SK-N-SH (cell line): Measurements from ENCODE around the gene RASSF1. TPM values are rescaled to one million over a fixed set of nuclear protein-coding genes. Genes with fewer than 3 reads are reported as not detected.

Experiments
- CTCF ChIA-PET: fragments of 300-600, 350-600 bp; formaldehyde crosslinking; extraction: SDS; loops from one replicate; lab custom pipeline; 2021; lab: Yijun Ruan, JAX
- POLR2A ChIA-PET: fragments of 350-600 bp; sonication (Branson Sonifier 250); formaldehyde crosslinking; extraction: SDS; loops from one replicate; lab custom pipeline; 2020; ENCODE audit warnings: antibody characterized with exemption, inconsistent platforms; lab: Yijun Ruan, JAX
- DNase-seq: peaks from one replicate; pipeline ENCODE4 v3.0.0; 2012
- H2AFZ ChIP-seq: fragments of 200-600 bp; sonication (generic); 2 replicates; pipeline ENCODE4 v1.8.1; 2016; ENCODE audit warnings: antibody characterized with exemption, mild to moderate bottlenecking, low read depth
- H3F3A ChIP-seq: fragments of 200-600 bp; sonication (generic); replicated peaks from 2 replicates; pipeline ENCODE3; 2016; ENCODE audit warnings: antibody characterized with exemption, mild to moderate bottlenecking; ENCODE audit not compliant: insufficient read depth
- H3K27ac ChIP-seq, 2 experiments: fragments of 200-500 bp in 1 of 2; fragments of 200-600 bp in 1 of 2; sonication (Bioruptor generic) in 1 of 2; sonication (generic), shearing (Covaris generic) in 1 of 2; 2 replicates each; pipeline versions ENCODE4 v1.5.1 to v1.6.1; 2014 to 2016; ENCODE audit warnings: low read depth in 2 of 2, inconsistent platforms in 1 of 2, low read length in 1 of 2, mild to moderate bottlenecking in 1 of 2, mixed read lengths in 1 of 2
- H3K27me3 ChIP-seq: fragments of 200-600 bp; sonication (generic), shearing (Covaris generic); 2 replicates; pipeline ENCODE4 v1.6.1; 2016; ENCODE audit warnings: mixed run types; ENCODE audit not compliant: insufficient read depth
- H3K36me3 ChIP-seq, 2 experiments: fragments of 200-500 bp in 1 of 2; fragments of 200-600 bp in 1 of 2; sonication (Bioruptor generic) in 1 of 2; sonication (generic) in 1 of 2; replicated peaks in 1 of 2; 2 replicates each; pipeline versions ENCODE3 to v1.5.1; 2014 to 2016; ENCODE audit warnings: low read length in 1 of 2, mild to moderate bottlenecking in 1 of 2; ENCODE audit not compliant: insufficient read depth in 2 of 2, control insufficient read depth in 1 of 2
- H3K4me1 ChIP-seq, 2 experiments: fragments of 200-500 bp in 1 of 2; fragments of 200-600 bp in 1 of 2; sonication (Bioruptor generic) in 1 of 2; sonication (generic), shearing (Covaris generic) in 1 of 2; 2 replicates each; pipeline versions ENCODE4 v1.5.1 to v1.6.1; 2014 to 2016; ENCODE audit warnings: low read depth in 1 of 2, low read length in 1 of 2, mixed run types in 1 of 2; ENCODE audit not compliant: insufficient read depth in 2 of 2, control insufficient read depth in 1 of 2
- H3K4me2 ChIP-seq: fragments of 200-600 bp; sonication (generic), shearing (Covaris generic); 2 replicates; pipeline ENCODE4 v1.6.1; 2017; ENCODE audit warnings: mixed run types
- H3K4me3 ChIP-seq, 2 experiments: fragments of 200-500 bp in 1 of 2; fragments of 200-600 bp in 1 of 2; sonication (Bioruptor generic) in 1 of 2; sonication (generic), shearing (Covaris generic) in 1 of 2; 2 replicates each; pipeline versions ENCODE4 v1.5.1 to v1.8.1; 2014 to 2016; ENCODE audit warnings: low read depth in 2 of 2, inconsistent platforms in 1 of 2, low read length in 1 of 2, mild to moderate bottlenecking in 1 of 2, mixed read lengths in 1 of 2, moderate library complexity in 1 of 2
- H3K79me2 ChIP-seq: fragments of 200-600 bp; sonication (generic); 2 replicates; pipeline ENCODE4 v1.8.1; 2017; ENCODE audit warnings: mild to moderate bottlenecking; ENCODE audit not compliant: insufficient read depth
- H3K9ac ChIP-seq: fragments of 200-600 bp; sonication (generic); 2 replicates; pipeline ENCODE4 v1.6.1; 2017; ENCODE audit warnings: mixed run types
- H3K9me2 ChIP-seq: fragments of 200-600 bp; sonication (generic); 2 replicates; pipeline ENCODE4 v1.6.1; 2017; ENCODE audit warnings: mixed run types
- H3K9me3 ChIP-seq: fragments of 200-600 bp; sonication (generic); 2 replicates; pipeline ENCODE4 v1.6.1; 2017; ENCODE audit warnings: mixed run types, mild to moderate bottlenecking, moderate library complexity
- H4K20me1 ChIP-seq: fragments of 200-600 bp; sonication (generic); 2 replicates; pipeline ENCODE4 v1.6.1; 2017; ENCODE audit warnings: mild to moderate bottlenecking, mixed run types; ENCODE audit not compliant: insufficient read depth
- CHD2 ChIP-seq: fragments of 150-350 bp; IDR thresholded peaks from 2 replicates; pipeline ENCODE4 v1.6.1; 2018; ENCODE audit warnings: low read length; ENCODE audit not compliant: partially characterized antibody
- ELF1 ChIP-seq: IDR thresholded peaks from 2 replicates; pipeline ENCODE4 v1.4.0; 2012
- EZH2phosphoT487 ChIP-seq: fragments of 200-600 bp; sonication (generic); IDR thresholded peaks from 2 replicates; pipeline ENCODE4 v1.6.1; 2017; ENCODE audit warnings: low read depth, mixed run types, mild to moderate bottlenecking, antibody characterized with exemption, moderate library complexity, borderline replicate concordance
- FOXM1 ChIP-seq: IDR thresholded peaks from 2 replicates; pipeline ENCODE4 v1.4.0; 2012; ENCODE audit warnings: low read depth, mild to moderate bottlenecking
- GABPA ChIP-seq: IDR thresholded peaks from 2 replicates; pipeline ENCODE4 v1.4.0; 2012; ENCODE audit warnings: low read depth, mild to moderate bottlenecking
- GATA2 ChIP-seq: sonication (generic); formaldehyde crosslinking; IDR thresholded peaks from 2 replicates; pipeline ENCODE4 v1.5.0; 2020; ENCODE audit warnings: mild to moderate bottlenecking, missing genetic modification reagents
- JUND ChIP-seq: IDR thresholded peaks from 2 replicates; pipeline ENCODE4 v1.4.0; 2012
- NFIC ChIP-seq: IDR thresholded peaks from 2 replicates; pipeline ENCODE4 v1.4.0; 2012; ENCODE audit warnings: borderline replicate concordance
- NRF1 ChIP-seq: IDR thresholded peaks from 2 replicates; pipeline ENCODE4 v1.6.1; 2012; ENCODE audit warnings: low read depth, mild to moderate bottlenecking, low read length
- POLR2AphosphoS5 ChIP-seq: IDR thresholded peaks from 2 replicates; pipeline ENCODE4 v1.6.1; 2012; ENCODE audit warnings: low read depth, low read length
- RAD21 ChIP-seq: IDR thresholded peaks from 2 replicates; pipeline ENCODE4 v1.6.1; 2012; ENCODE audit warnings: mild to moderate bottlenecking, low read length
- RFX5 ChIP-seq: IDR thresholded peaks from 2 replicates; pipeline ENCODE4 v1.6.1; 2012; ENCODE audit warnings: mild to moderate bottlenecking, improper control_type of control experiment, low read length
- SIN3A ChIP-seq: IDR thresholded peaks from 2 replicates; pipeline ENCODE4 v1.6.1; 2012; ENCODE audit warnings: low read depth, mild to moderate bottlenecking, low read length, moderate library complexity, borderline replicate concordance
- TEAD4 ChIP-seq: IDR thresholded peaks from 2 replicates; pipeline ENCODE4 v1.4.0; 2012; ENCODE audit warnings: mild to moderate bottlenecking, borderline replicate concordance; ENCODE audit not compliant: insufficient read depth
- YY1 ChIP-seq: IDR thresholded peaks from 2 replicates; pipeline ENCODE4 v1.4.0; 2012; ENCODE audit warnings: low read depth, mild to moderate bottlenecking
- WGBS: methylation state at CpG from one replicate; pipeline ENCODE4 v1.1.6; 2017; ENCODE audit warnings: low lambda C conversion rate; 5-methylcytosine and 5-hydroxymethylcytosine counted together
- polyA plus RNA-seq, 3 experiments: library from polyadenylated mRNA; depleted of rRNA; stranded (reverse); fragments of >200 nt; gene quantifications; 2 replicates each; pipeline ENCODE4 v1.2.3, GENCODE V29; 2012
- TF ChIP-seq, protein P1 (sequence below): IDR thresholded peaks from 2 replicates; pipeline ENCODE4 v1.6.1; 2012; ENCODE audit warnings: mild to moderate bottlenecking, low read depth, low read length, moderate library complexity
- TF ChIP-seq, protein P2 (sequence below): IDR thresholded peaks from 2 replicates; pipeline ENCODE4; 2012
- TF ChIP-seq, protein P3 (sequence below): fragments of 200-600 bp; sonication (generic); IDR thresholded peaks from 2 replicates; pipeline ENCODE4 v1.6.1; 2017; ENCODE audit warnings: antibody characterized with exemption, mild to moderate bottlenecking, moderate library complexity
- TF ChIP-seq, protein P4 (sequence below): IDR thresholded peaks from 2 replicates; pipeline ENCODE4 v1.4.0; 2012; ENCODE audit warnings: low read depth, borderline replicate concordance

Gene RASSF1
- polyA plus RNA-seq, 1 of the 3 experiments (the other 2 are of a cell fraction): 28.1 TPM

DNA sequence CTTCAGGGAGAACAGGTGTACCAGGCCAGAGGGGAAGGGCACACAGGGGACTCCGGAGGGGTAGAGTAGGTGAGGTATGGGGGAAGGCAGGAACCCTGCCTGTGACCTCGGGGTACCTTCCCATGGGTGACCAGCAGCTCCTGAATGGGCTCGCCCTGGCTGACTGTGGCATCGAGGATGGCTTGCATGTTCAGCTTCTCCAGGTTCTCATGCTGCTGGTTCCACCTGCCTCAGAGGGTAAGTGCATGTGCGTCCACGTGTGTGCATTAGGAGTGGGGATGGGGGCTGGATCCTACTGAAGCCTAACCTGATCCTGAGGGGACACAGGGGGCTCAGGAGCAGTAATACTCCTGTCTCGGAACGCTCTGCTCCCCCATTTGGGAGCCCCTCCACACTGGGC, 4.4 kb upstream of the RASSF1 start:
- TF ChIP-seq, protein P1, sequence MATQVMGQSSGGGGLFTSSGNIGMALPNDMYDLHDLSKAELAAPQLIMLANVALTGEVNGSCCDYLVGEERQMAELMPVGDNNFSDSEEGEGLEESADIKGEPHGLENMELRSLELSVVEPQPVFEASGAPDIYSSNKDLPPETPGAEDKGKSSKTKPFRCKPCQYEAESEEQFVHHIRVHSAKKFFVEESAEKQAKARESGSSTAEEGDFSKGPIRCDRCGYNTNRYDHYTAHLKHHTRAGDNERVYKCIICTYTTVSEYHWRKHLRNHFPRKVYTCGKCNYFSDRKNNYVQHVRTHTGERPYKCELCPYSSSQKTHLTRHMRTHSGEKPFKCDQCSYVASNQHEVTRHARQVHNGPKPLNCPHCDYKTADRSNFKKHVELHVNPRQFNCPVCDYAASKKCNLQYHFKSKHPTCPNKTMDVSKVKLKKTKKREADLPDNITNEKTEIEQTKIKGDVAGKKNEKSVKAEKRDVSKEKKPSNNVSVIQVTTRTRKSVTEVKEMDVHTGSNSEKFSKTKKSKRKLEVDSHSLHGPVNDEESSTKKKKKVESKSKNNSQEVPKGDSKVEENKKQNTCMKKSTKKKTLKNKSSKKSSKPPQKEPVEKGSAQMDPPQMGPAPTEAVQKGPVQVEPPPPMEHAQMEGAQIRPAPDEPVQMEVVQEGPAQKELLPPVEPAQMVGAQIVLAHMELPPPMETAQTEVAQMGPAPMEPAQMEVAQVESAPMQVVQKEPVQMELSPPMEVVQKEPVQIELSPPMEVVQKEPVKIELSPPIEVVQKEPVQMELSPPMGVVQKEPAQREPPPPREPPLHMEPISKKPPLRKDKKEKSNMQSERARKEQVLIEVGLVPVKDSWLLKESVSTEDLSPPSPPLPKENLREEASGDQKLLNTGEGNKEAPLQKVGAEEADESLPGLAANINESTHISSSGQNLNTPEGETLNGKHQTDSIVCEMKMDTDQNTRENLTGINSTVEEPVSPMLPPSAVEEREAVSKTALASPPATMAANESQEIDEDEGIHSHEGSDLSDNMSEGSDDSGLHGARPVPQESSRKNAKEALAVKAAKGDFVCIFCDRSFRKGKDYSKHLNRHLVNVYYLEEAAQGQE: no peak
- TF ChIP-seq RFX5 (no peak), CHD2 (no peak), GATA2 (CRISPR knock-in tag) (no peak), NRF1 (no peak), TEAD4 (no peak), JUND (no peak), SIN3A (no peak), GABPA (no peak), NFIC (no peak), YY1 (no peak), ELF1 (no peak), FOXM1 (no peak), EZH2phosphoT487 (no peak), POLR2AphosphoS5 (no peak), RAD21 (no peak)
- TF ChIP-seq, protein P2, sequence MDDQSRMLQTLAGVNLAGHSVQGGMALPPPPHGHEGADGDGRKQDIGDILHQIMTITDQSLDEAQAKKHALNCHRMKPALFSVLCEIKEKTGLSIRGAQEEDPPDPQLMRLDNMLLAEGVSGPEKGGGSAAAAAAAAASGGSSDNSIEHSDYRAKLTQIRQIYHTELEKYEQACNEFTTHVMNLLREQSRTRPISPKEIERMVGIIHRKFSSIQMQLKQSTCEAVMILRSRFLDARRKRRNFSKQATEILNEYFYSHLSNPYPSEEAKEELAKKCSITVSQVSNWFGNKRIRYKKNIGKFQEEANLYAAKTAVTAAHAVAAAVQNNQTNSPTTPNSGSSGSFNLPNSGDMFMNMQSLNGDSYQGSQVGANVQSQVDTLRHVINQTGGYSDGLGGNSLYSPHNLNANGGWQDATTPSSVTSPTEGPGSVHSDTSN: no peak
- TF ChIP-seq, protein P3, sequence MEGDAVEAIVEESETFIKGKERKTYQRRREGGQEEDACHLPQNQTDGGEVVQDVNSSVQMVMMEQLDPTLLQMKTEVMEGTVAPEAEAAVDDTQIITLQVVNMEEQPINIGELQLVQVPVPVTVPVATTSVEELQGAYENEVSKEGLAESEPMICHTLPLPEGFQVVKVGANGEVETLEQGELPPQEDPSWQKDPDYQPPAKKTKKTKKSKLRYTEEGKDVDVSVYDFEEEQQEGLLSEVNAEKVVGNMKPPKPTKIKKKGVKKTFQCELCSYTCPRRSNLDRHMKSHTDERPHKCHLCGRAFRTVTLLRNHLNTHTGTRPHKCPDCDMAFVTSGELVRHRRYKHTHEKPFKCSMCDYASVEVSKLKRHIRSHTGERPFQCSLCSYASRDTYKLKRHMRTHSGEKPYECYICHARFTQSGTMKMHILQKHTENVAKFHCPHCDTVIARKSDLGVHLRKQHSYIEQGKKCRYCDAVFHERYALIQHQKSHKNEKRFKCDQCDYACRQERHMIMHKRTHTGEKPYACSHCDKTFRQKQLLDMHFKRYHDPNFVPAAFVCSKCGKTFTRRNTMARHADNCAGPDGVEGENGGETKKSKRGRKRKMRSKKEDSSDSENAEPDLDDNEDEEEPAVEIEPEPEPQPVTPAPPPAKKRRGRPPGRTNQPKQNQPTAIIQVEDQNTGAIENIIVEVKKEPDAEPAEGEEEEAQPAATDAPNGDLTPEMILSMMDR: no peak
- TF ChIP-seq, protein P4, sequence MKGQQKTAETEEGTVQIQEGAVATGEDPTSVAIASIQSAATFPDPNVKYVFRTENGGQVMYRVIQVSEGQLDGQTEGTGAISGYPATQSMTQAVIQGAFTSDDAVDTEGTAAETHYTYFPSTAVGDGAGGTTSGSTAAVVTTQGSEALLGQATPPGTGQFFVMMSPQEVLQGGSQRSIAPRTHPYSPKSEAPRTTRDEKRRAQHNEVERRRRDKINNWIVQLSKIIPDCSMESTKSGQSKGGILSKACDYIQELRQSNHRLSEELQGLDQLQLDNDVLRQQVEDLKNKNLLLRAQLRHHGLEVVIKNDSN: no peak
- Histone ChIP-seq H3K4me1 (peaks cover 3 to 27% of the 10 kb centered on the region in 2 experiments; a peak in 1 of 4 replicates), H3K27me3 (no peaks in the 10 kb centered on the region), H3K27ac (no peak overlapping the region), H4K20me1 (no peaks in the 10 kb centered on the region), H3K4me2 (no peak overlapping the region), H2AFZ (no peak overlapping the region), H3F3A (peaks cover 3% of the 10 kb centered on the region), H3K9ac (no peak overlapping the region), H3K9me3 (no peaks in the 10 kb centered on the region), H3K36me3 (peaks cover 0 to 17% of the 10 kb centered on the region in 2 experiments), H3K4me3 (no peak overlapping the region), H3K79me2 (peaks cover 12% of the 10 kb centered on the region), H3K9me2 (no peaks in the 10 kb centered on the region)
- ChIA-PET POLR2A (no interaction called here), CTCF (interaction anchor here (0.7 to 4.7 kb wide), 8 partner anchors 11 to 205 kb away, joined by 3 to 29 read pairs (median 4); partner anchors contain the start of gene HYAL1)
- WGBS: 100% methylated on average over 1 of the region's 8 CpGs
- no peak for DNase-seq
